Measurements from ENCODE around the gene PDLIM4.
A peak's percentile ranks its signal among the peaks of the same experiment; 100 is the strongest.

The PDLIM4 gene

DNA sequence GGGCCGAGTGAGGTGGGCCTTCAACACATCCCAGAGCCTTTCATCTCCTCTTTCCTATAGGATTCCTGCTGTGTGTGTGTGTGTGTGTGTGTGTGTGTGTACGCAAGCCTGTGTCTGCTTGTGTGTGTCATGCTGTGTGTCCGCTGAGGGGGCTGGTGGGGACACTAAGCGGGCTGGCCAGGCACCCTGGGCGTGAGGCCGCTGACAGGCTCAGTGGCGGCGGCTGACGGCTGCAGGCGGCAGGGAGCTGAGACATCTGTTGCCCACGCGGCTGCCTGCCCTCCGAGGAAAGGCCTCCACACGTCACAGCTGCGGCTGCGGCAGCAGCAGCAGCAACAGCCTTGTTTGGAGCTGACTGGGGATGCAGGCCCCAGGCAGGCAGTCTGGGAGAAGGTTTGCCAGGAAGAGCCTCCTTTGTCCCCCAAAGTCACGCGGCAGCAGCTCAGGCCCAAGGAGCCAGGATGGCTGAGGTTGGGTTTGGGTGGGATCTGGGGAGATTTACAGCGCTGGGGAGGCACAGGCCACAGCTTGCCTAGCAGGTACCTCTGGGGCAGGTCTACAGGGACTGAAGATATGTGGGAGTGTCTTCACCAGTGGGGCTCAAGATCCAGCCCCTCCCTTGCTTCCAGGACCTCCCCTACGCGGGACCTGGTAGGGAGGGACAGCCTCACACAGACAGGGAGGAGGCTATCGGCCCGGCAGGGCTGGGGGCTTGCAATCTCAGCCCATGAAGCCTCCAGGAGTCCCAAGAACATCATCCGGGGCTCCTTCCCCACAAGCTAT is 1.8 kb downstream of the PDLIM4 start:
- peak overlapping the region; percentile 78 for H3K4me3 ChIP-seq (ENCODE audit: low read length)
- peak; percentile 93 for DNase-seq (ENCODE audit: low read depth)
- TF ChIP-seq, protein P1, sequence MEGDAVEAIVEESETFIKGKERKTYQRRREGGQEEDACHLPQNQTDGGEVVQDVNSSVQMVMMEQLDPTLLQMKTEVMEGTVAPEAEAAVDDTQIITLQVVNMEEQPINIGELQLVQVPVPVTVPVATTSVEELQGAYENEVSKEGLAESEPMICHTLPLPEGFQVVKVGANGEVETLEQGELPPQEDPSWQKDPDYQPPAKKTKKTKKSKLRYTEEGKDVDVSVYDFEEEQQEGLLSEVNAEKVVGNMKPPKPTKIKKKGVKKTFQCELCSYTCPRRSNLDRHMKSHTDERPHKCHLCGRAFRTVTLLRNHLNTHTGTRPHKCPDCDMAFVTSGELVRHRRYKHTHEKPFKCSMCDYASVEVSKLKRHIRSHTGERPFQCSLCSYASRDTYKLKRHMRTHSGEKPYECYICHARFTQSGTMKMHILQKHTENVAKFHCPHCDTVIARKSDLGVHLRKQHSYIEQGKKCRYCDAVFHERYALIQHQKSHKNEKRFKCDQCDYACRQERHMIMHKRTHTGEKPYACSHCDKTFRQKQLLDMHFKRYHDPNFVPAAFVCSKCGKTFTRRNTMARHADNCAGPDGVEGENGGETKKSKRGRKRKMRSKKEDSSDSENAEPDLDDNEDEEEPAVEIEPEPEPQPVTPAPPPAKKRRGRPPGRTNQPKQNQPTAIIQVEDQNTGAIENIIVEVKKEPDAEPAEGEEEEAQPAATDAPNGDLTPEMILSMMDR (conservative IDR thresholded peaks at IDR 0.05; ENCODE audit: low read length): no peak

DNA sequence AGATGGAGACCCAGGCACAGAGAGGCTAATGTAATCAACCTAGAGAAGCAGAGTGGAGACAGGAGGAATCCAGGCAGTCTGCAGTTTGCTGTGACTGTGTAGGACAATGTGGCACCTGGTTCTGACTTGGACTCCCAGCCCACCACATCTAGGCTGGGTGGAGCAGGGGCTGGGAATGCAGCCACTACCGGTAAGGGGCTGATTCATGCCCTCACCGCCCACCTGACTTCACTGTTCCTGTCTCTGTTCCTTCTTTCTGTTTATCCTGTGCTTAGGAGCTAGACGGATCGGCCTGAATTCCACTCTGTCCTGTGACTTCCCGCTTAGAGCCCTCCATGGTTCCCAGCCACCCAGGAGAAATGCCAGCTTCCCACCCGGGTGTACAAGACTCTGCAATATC is 2.6 kb downstream of the PDLIM4 start:
- TF ChIP-seq, protein P1 (conservative IDR thresholded peaks at IDR 0.05; ENCODE audit: low read length): no peak
- DNase-seq (ENCODE audit: low read depth): no peak
- peak overlapping the region; percentile 78 for H3K4me3 ChIP-seq (ENCODE audit: low read length)

DNA sequence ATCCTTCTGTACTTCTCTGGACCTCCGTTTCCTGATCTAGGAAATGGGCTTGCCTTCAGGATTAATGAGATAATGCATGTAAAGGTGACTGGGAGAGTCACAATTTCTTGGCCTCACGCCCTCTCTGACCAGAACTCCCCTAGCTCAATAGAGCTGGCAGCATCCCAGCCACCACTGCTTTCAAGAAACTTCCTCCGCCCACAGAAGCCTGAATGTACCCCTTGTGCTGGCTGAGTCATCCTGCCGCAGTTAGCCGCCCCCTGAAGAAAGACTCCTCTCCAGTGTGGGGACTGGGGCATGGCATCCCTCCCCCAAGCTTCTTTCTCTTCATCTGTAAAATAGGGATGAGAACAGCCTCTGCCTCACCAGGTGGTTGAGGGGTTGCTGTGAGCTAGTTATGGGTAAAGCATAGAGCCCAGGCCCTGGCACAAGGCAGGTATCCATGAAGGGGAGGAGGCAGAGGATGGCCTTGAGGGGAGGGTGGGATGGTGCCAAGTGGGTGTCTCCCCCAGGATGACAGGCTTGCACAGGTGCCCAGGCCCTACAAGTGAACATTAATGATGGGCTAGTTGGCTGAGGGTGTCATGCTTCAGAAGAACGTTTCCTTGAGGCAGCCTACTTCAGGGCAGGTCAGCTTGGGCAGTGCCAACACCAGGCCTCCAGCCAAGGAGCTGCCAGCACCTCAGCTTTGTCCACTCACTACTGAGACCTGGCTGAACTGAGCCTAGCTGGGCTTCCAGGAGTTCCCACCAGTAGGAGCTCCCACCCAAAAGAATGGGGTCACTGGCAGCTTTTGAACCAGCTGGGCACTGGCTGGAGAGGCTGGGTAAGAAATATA is 3.4 kb downstream of the PDLIM4 start:
- H3K4me3 ChIP-seq (ENCODE audit: low read length): no peak overlapping the region
- TF ChIP-seq, protein P1 (conservative IDR thresholded peaks at IDR 0.05; ENCODE audit: low read length): no peak
- DNase-seq (ENCODE audit: low read depth): peak; percentile 73

DNA sequence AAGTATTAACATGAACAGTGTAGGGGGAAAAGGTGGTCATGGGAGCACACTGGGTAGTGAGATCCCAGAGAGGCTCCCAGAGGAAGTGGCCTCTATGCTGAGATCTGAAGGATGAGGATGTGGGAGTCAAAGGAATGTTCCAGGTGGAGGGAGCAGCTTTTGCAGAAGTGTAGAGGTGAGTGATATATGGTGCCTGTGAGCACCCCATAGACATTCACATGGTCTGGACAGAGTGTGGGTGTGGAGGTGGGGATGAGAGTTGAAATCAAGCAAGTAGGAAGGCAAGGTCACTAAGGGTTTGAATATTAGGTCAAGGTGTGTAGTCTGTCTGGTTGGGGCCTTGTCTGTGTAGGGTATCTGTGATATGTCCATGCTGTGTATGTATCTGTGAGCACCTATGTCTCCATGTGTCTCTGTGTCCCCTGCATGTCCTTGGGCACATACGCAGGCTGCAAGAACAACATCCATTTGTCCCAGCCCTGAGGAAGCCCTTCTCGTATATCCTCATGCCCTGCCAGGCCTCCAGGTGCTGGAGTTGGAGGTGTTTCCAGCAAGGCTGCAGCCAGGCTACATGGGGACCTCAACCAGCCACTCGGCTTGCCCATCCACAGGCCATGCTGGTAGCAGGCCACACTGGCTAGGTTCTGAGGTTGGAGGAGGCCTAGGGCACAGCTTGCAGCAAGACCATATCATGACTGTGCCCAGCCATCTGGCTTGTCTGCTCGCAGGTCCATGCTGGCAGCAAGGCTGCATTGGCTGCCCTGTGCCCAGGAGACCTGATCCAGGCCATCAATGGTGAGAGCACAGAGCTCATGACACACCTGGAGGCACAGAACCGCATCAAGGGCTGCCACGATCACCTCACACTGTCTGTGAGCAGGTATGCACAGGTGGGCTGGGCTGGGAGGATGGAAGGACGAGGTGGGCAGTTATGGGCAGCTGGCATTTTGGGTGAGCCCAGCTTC is 4.7 kb downstream of the PDLIM4 start:
- TF ChIP-seq, protein P1 (conservative IDR thresholded peaks at IDR 0.05; ENCODE audit: low read length): no peak
- no peak overlapping the region for H3K4me3 ChIP-seq (ENCODE audit: low read length)
- DNase-seq (ENCODE audit: low read depth): no peak

DNA sequence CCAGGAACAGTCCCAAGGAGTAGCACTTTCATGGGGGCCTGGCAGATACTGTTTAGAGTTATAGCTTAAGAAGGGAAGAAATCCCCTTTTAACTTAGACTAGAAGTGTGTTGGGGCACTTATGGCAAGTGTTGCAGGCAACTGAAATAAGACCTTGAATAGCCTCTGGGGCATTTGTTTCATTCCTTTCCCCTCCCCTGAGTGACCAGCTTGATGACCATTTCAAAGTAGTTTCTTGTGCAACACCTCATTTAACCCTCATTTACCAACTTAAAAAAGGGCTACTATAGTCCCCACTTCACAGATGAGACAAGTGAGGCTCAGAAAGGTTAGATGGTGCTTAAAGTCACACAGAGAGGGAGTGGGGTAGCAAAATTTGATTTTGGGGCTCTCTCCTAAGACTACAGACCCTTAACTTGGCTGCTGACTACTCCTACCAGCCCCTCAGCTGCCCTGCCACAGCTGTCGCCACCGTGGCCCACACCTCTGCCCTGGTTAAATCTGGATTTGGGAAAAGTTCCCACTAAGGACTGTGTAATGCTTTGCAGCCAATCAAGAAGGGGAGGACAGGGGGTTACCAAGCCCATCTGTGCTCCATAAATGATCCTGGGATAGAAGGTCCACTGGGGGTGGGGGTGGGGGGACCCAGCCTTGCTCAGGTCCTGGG is 5.5 kb downstream of the PDLIM4 start:
- no peak for DNase-seq (ENCODE audit: low read depth)
- no peak overlapping the region for H3K4me3 ChIP-seq (ENCODE audit: low read length)
- TF ChIP-seq, protein P1 (conservative IDR thresholded peaks at IDR 0.05; ENCODE audit: low read length): no peak

DNA sequence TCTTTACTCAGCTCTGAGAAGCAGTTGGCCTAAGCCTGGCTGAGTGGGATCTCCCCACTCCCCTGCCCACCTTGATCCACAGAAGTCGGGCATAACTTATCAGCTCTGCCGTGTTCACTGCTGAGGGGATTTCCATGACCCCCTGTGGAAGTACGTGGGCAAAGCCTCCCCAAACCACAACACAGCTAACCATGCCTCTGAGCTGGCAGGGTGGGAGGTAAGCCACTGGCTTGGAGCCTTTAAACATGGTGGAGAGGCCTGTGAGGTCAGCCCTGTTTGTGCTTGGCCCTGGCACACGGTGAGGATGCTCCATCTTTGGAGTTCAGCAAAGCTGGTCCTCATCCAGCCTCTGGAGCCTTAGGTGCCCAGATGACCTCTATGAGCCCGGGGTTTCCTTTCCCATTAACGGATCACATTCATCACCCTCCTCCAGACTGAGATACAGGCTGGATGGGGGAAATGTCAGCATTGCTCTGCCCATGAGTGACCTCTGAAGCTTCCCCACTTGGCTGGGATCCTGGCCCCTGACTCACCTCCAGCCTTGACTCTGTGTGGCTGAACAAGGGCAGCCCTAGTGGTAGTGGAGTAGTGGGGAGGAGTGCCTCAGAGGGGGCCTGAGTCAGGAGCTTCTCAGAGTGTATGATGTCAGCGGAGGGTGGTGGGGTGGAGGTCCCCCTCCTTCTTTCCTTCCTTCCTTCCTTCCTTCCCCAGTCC is 6.2 kb downstream of the PDLIM4 start:
- TF ChIP-seq, protein P1 (conservative IDR thresholded peaks at IDR 0.05; ENCODE audit: low read length): peak; percentile 37
- DNase-seq (ENCODE audit: low read depth): peak; percentile 81

More for the DNA sequence above, 6.2 kb downstream of the PDLIM4 start:
- H3K4me3 ChIP-seq (ENCODE audit: low read length): no peak overlapping the region

Data from AG10803 (cell line).